K562 (cell line): ENCODE data around the gene AFG1L. TPM values are rescaled to one million over a fixed set of nuclear protein-coding genes. Genes with fewer than 3 reads are reported as not detected.

Experiments
- ATAC-seq: fragments of 200-7000 bp; cut with Tn5 transposase; 3 replicates; pipeline ENCODE4 v1.9.1; 2020; ENCODE audit warnings: moderate library complexity
- BruUV-seq: library from RNA; stranded (reverse); fragments of 400-500 nt; replicated peaks from 2 replicates; lab custom pipeline; 2021; lab: Mats Ljungman, UMichigan
- CTCF ChIA-PET: fragments of 300-600 bp; formaldehyde crosslinking; extraction: SDS; loops from one replicate; lab custom pipeline; 2021; ENCODE audit warnings: low intra/inter-chr PET ratio; lab: Yijun Ruan, JAX
- POLR2A ChIA-PET: fragments of 300-600, 350-650 bp; sonication (Branson Sonifier 250); formaldehyde crosslinking; extraction: SDS; loops from one replicate; lab custom pipeline; 2021; ENCODE audit warnings: antibody characterized with exemption, inconsistent platforms; lab: Yijun Ruan, JAX
- DNase-seq, 4 experiments: peaks; one replicate each; pipeline versions ENCODE4 v3.0.0 to v3.0.0-alpha.2; 2011 to 2018; ENCODE audit warnings: low spot score in 3 of 4, mixed read lengths in 3 of 4; ENCODE audit errors: extremely low read depth in 1 of 4
- FAIRE-seq: peaks from 2 replicates; lab custom pipeline; 2011; peaks lifted over from hg19 to GRCh38; lab: Jason Lieb, UNC
- H2AFZ ChIP-seq: 2 replicates; pipeline ENCODE4 v1.6.0; 2011; ENCODE audit warnings: low read depth, low read length, control low read depth, inconsistent platforms
- H3K27ac ChIP-seq: fragments of 200-600 bp; 3 replicates; pipeline ENCODE4 v1.8.0; 2011; ENCODE audit warnings: low read depth, mild to moderate bottlenecking, control low read depth, inconsistent platforms, low read length, moderate library complexity, mixed read lengths; ENCODE audit errors: extremely low read depth
- H3K27me3 ChIP-seq, 2 experiments: fragments of 300-600 bp in 1 of 2; 2 replicates in 1 of 2; 3 replicates in 1 of 2; pipeline versions ENCODE4 v1.6.0 to v1.8.0; 2011; ENCODE audit warnings: inconsistent platforms in 2 of 2, low read length in 2 of 2, mild to moderate bottlenecking in 1 of 2, mixed read lengths in 1 of 2, moderate library complexity in 1 of 2; ENCODE audit not compliant: control insufficient read depth in 2 of 2, insufficient read depth in 2 of 2
- H3K36me3 ChIP-seq: fragments of 300-600 bp; 3 replicates; pipeline ENCODE4 v1.8.0; 2011; ENCODE audit warnings: mild to moderate bottlenecking, low read length, inconsistent platforms; ENCODE audit not compliant: control insufficient read depth, insufficient read depth
- H3K4me1 ChIP-seq, 2 experiments: fragments of 200-600 bp in 1 of 2; replicated peaks in 1 of 2; 2 replicates in 1 of 2; 3 replicates in 1 of 2; pipeline versions ENCODE4 v1.5.1 to v1.8.0; 2011; ENCODE audit warnings: inconsistent platforms in 2 of 2, low read length in 2 of 2, mild to moderate bottlenecking in 1 of 2, mixed read lengths in 1 of 2, moderate library complexity in 1 of 2; ENCODE audit not compliant: control insufficient read depth in 2 of 2, insufficient read depth in 2 of 2
- H3K4me2 ChIP-seq: 2 replicates; pipeline ENCODE4 v1.6.1; 2011; ENCODE audit warnings: low read length, control low read depth, inconsistent platforms, mixed read lengths; ENCODE audit not compliant: insufficient read depth
- H3K4me3 ChIP-seq: fragments of 200-600 bp; sonication (generic), shearing (Covaris generic); 2 replicates; pipeline ENCODE4 v1.5.1; 2016; ENCODE audit warnings: control low read depth, inconsistent platforms
- H3K79me2 ChIP-seq: fragments of 200-600 bp; 3 replicates; pipeline ENCODE4 v1.8.0; 2011; ENCODE audit warnings: low read length, inconsistent platforms; ENCODE audit not compliant: control insufficient read depth, insufficient read depth
- H3K9ac ChIP-seq, 2 experiments: 2 replicates each; pipeline versions ENCODE4 v1.6.0 to v1.6.1; 2011; ENCODE audit warnings: low read depth in 2 of 2, low read length in 2 of 2, control low read depth in 1 of 2, inconsistent platforms in 1 of 2, mild to moderate bottlenecking in 1 of 2, mixed read lengths in 1 of 2; ENCODE audit not compliant: insufficient read depth in 1 of 2
- H3K9me1 ChIP-seq: one replicate; pipeline ENCODE4 v1.6.0; 2011; ENCODE audit warnings: inconsistent platforms, mild to moderate bottlenecking, low read length, moderate library complexity; ENCODE audit not compliant: control insufficient read depth, insufficient read depth
- H3K9me3 ChIP-seq: replicated peaks from 2 replicates; pipeline ENCODE4 v1.5.1; 2011; ENCODE audit warnings: low read depth, low read length, inconsistent platforms; ENCODE audit not compliant: control insufficient read depth, insufficient read depth
- H4K20me1 ChIP-seq: replicated peaks from 2 replicates; pipeline ENCODE4 v1.6.1; 2011; ENCODE audit warnings: low read length, inconsistent platforms, mixed read lengths; ENCODE audit not compliant: control insufficient read depth, insufficient read depth
- GATAD2B ChIP-seq: fragments of 450-650 bp; IDR thresholded peaks from 2 replicates; pipeline ENCODE4 v1.6.1; 2017; ENCODE audit warnings: mild to moderate bottlenecking, borderline replicate concordance
- JUND ChIP-seq, 2 experiments: IDR thresholded peaks; 2 replicates in 1 of 2; 3 replicates in 1 of 2; pipeline ENCODE4 v1.6.1; 2011; ENCODE audit warnings: borderline replicate concordance in 2 of 2, low read depth in 2 of 2, low read length in 2 of 2, improper control_type of control experiment in 1 of 2, missing biosample characterization in 1 of 2, missing genetic modification characterization in 1 of 2, missing genetic modification reagents in 1 of 2
- KDM5B ChIP-seq: fragments of 200-600 bp; sonication (generic); IDR thresholded peaks from 2 replicates; pipeline ENCODE4 v1.6.1; 2012; ENCODE audit warnings: low read depth, mild to moderate bottlenecking, moderate library complexity, low read length, control low read depth, inconsistent platforms; ENCODE audit not compliant: insufficient replicate concordance
- KLF16 ChIP-seq: IDR thresholded peaks from 2 replicates; pipeline ENCODE4 v1.6.1; 2016; ENCODE audit warnings: antibody characterized with exemption
- MAFK ChIP-seq: IDR thresholded peaks from 2 replicates; pipeline ENCODE4 v1.6.1; 2011; ENCODE audit warnings: low read length, improper control_type of control experiment
- MBD2 ChIP-seq: sonication (generic); IDR thresholded peaks from 2 replicates; pipeline ENCODE4 v1.6.1; 2016; ENCODE audit warnings: low read depth, borderline replicate concordance
- MEF2A ChIP-seq: IDR thresholded peaks from 2 replicates; pipeline ENCODE4 v1.6.1; 2011; ENCODE audit warnings: low read depth, mild to moderate bottlenecking, low read length, moderate library complexity; ENCODE audit not compliant: control insufficient read depth
- NCOA1 ChIP-seq: fragments of 450-650 bp; IDR thresholded peaks from 2 replicates; pipeline ENCODE4 v1.6.1; 2016; ENCODE audit warnings: low read depth
- PHTF2 ChIP-seq: fragments of 250-450 bp; sonication (Bioruptor Pico); IDR thresholded peaks from 2 replicates; pipeline ENCODE4 v1.5.0; 2021; ENCODE audit warnings: mild to moderate bottlenecking
- POLR2AphosphoS5 ChIP-seq: IDR thresholded peaks from 2 replicates; pipeline ENCODE4 v1.6.1; 2011; ENCODE audit warnings: mild to moderate bottlenecking, low read depth, low read length, moderate library complexity; ENCODE audit not compliant: control insufficient read depth, insufficient read depth
- RHOXF2B ChIP-seq: fragments of 250-450 bp; sonication (Bioruptor Pico); conservative IDR thresholded peaks from 2 replicates; pipeline ENCODE4 v1.5.1; 2021
- TBL1XR1 ChIP-seq, 2 experiments: IDR thresholded peaks; 2 replicates each; pipeline ENCODE4 v1.6.1; 2012; ENCODE audit warnings: improper control_type of control experiment in 2 of 2, low read length in 2 of 2, mild to moderate bottlenecking in 1 of 2
- ZFP36 ChIP-seq: fragments of 150-350 bp; IDR thresholded peaks from 2 replicates; pipeline ENCODE4 v1.6.1; 2018; ENCODE audit warnings: low read length, low read depth; ENCODE audit not compliant: partially characterized antibody
- ZHX1 ChIP-seq: fragments of 150-350 bp; conservative IDR thresholded peaks from 2 replicates; pipeline ENCODE4 v1.6.1; 2014; ENCODE audit warnings: low read length
- ZKSCAN8 ChIP-seq: fragments of 200-800 bp; sonication (Bioruptor generic); IDR thresholded peaks from 2 replicates; pipeline ENCODE4 v1.6.1; 2016; ENCODE audit warnings: missing genetic modification characterization, missing compliant biosample characterization
- ZNF551 ChIP-seq: fragments of 250-450 bp; sonication (Bioruptor Pico); IDR thresholded peaks from 2 replicates; pipeline ENCODE4 v1.5.0; 2021; ENCODE audit warnings: mild to moderate bottlenecking, moderate library complexity
- ZNF77 ChIP-seq: fragments of 250-450 bp; sonication (Bioruptor Pico); IDR thresholded peaks from 2 replicates; pipeline ENCODE4 v1.5.0; 2020
- WGBS: fragments of 100-300 bp; shearing (Covaris generic); methylation state at CpG from one replicate; pipeline ENCODE4 v1.1.6; 2016; ENCODE audit warnings: low coverage, mixed read lengths; ENCODE audit not compliant: insufficient coverage; ENCODE audit errors: missing lambda C conversion rate; 5-methylcytosine and 5-hydroxymethylcytosine counted together
- in situ Hi-C: fragments of 300-500 bp; cut with MboI; formaldehyde crosslinking; loops from 4 replicates; pipeline ENCODE4 v1.15.0; 2018; ENCODE audit warnings: inconsistent platforms, mixed read lengths
- intact Hi-C: fragments of 100-400 bp; cut with micrococcal nuclease; formaldehyde crosslinking; loops from 2 replicates; pipeline ENCODE4 v1.14.2; 2022
- polyA plus RNA-seq, 8 experiments: library from polyadenylated mRNA; depleted of rRNA in 4 of 8; stranded (reverse) in 5 of 8; unstranded in 3 of 8; fragments of >200 nt; fragmentation: Nextera tagmentation in 2 of 8; fragmentation: Illumina TruSeq in 1 of 8; extraction: Ambion mirVana in 2 of 8; extraction: Trizol in 1 of 8; gene quantifications; 2 replicates each; pipeline versions ENCODE4 v1.2.1 to v1.2.3, GENCODE V29; 2011 to 2014; ENCODE audit warnings: inconsistent platforms in 1 of 8, missing spikeins in 1 of 8
- total RNA-seq, 7 experiments: library from RNA; depleted of rRNA in 6 of 7; stranded (reverse); fragments of >200 nt in 6 of 7; fragmentation: Illumina TruSeq in 2 of 7; extraction: Trizol in 2 of 7; gene quantifications; 2 replicates each; pipeline versions ENCODE4 v1.2.1 to v1.2.3, GENCODE V29; 2011 to 2021; ENCODE audit warnings: low replicate concordance in 1 of 7
- TF ChIP-seq, protein P1 (sequence below), 3 experiments: fragments of 200-800 bp in 1 of 3; sonication (Bioruptor generic) in 1 of 3; sonication (generic) in 1 of 3; formaldehyde crosslinking in 1 of 3; IDR thresholded peaks; 2 replicates each; pipeline versions ENCODE4 v1.6.1 to v1.8.0; 2016 to 2022; ENCODE audit warnings: mild to moderate bottlenecking in 2 of 3, missing compliant biosample characterization in 2 of 3, missing genetic modification characterization in 2 of 3, missing genetic modification reagents in 1 of 3

Gene AFG1L
- total and polyA plus RNA-seq, 9 of the 15 experiments (the other 6 are each of a cell fraction or from before 2014, with no cell fraction given) = 2.2 to 15.5 (median 5.8) TPM

GRCh38 chr6:108275976-108276375 lies 18.9 kb upstream of the AFG1L start:
- no peak overlapping the region for H3K4me3 ChIP-seq
- in situ Hi-C loops = no loop called here
- POLR2A ChIA-PET = interaction anchor here (1.1 to 1.2 kb wide), 2 partner anchors 12 to 19 kb away, joined by 3 to 6 read pairs; partner anchors contain the start of gene AFG1L
- TF ChIP-seq MBD2 (no peak), MEF2A (no peak), ZFP36 (no peak), POLR2AphosphoS5 (no peak), ZNF77 (CRISPR knock-in tag) (no peak), KDM5B (no peak), GATAD2B (no peak), MAFK (no peak), ZHX1 (no peak), RHOXF2B (no peak), JUND (IDR thresholded peaks at IDR 0.05; ENCODE audit: borderline replicate concordance, low read depth, low read length) (no peak), JUND (tag; IDR thresholded peaks at IDR 0.05; ENCODE audit: borderline replicate concordance, low read depth, low read length) (no peak), ZNF551 (CRISPR knock-in tag) (no peak), TBL1XR1 (IDR thresholded peaks at IDR 0.05; ENCODE audit: low read length in 2 of 2) (no peak), PHTF2 (no peak), KLF16 (no peak), NCOA1 (no peak), ZKSCAN8 (CRISPR knock-in tag) (no peak)
- TF ChIP-seq, protein P1, sequence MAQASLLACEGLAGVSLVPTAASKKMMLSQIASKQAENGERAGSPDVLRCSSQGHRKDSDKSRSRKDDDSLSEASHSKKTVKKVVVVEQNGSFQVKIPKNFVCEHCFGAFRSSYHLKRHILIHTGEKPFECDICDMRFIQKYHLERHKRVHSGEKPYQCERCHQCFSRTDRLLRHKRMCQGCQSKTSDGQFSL (CRISPR knock-in tag; IDR thresholded peaks at IDR 0.05) = no peak
- TF ChIP-seq, protein P1 (tag; IDR thresholded peaks at IDR 0.05) = no peak

More at GRCh38 chr6:108275976-108276375, 18.9 kb upstream of the AFG1L start:
- Histone ChIP-seq H3K4me1 (peaks cover 0 to 4% of the 10 kb centered on the region in 2 experiments; a peak in 2 of 5 replicates), H2AFZ (peak overlapping the region; percentile 49; the same call in 1 of the 2 replicates), H3K27ac (no peak overlapping the region), H3K9me1 (no peaks in the 10 kb centered on the region), H3K9ac (no peak overlapping the region), H3K9me3 (no peaks in the 10 kb centered on the region), H3K79me2 (no peaks in the 10 kb centered on the region), H3K4me2 (no peak overlapping the region), H3K27me3 (no peaks in the 10 kb centered on the region; a peak in 1 of 5 replicates), H3K36me3 (no peaks in the 10 kb centered on the region), H4K20me1 (no peaks in the 10 kb centered on the region)
- FAIRE-seq (no peak), DNase-seq (peak in 1 of 4 experiments; percentile 38), ATAC-seq (peak; percentile 68)
- WGBS = 0% methylated on average over 2 of the region's 2 CpGs
- CTCF ChIA-PET = interaction anchor here (0.6 kb wide), 1 partner anchor 16 kb away, joined by 3 read pairs; no protein-coding TSS in a partner anchor
- BruUV-seq = no TSS peak
- intact Hi-C loops = no loop called here
